H1 (cell line): ENCODE results near the gene NKAPD1. TPM values are rescaled to one million over a fixed set of nuclear protein-coding genes. Genes with fewer than 3 reads are reported as not detected.

Experiments
- CTCF ChIA-PET: fragments of 300-600 bp; sonication (Branson Sonifier 250); formaldehyde crosslinking; loops from one replicate; lab custom pipeline; 2021; ENCODE audit not compliant: partially characterized antibody; lab: Charles Lee
- POLR2A ChIA-PET: fragments of 300-600 bp; sonication (Branson Sonifier 250); formaldehyde crosslinking; loops from one replicate; lab custom pipeline; 2021; ENCODE audit warnings: inconsistent platforms; ENCODE audit not compliant: partially characterized antibody; lab: Charles Lee
- DNase-seq, 2 experiments: peaks; one replicate each; pipeline versions ENCODE4 v3.0.0 to v3.0.0-alpha.2; 2010 to 2022; ENCODE audit warnings: low spot score in 2 of 2, low read depth in 1 of 2, mixed read lengths in 1 of 2
- FAIRE-seq: peaks from 2 replicates; lab custom pipeline; 2011; peaks lifted over from hg19 to GRCh38; lab: Jason Lieb, UNC
- H2AFZ ChIP-seq: 2 replicates; pipeline ENCODE4 v1.8.1; 2012; ENCODE audit warnings: low read length, inconsistent platforms
- H2AK5ac ChIP-seq: 2 replicates; pipeline ENCODE4 v1.6.1; 2013; ENCODE audit warnings: low read depth, low read length
- H2BK120ac ChIP-seq: replicated peaks from 2 replicates; pipeline ENCODE3; 2013; ENCODE audit warnings: low read depth, low read length, inconsistent platforms
- H2BK12ac ChIP-seq: 2 replicates; pipeline ENCODE4 v1.6.1; 2013; ENCODE audit warnings: low read depth, low read length
- H2BK15ac ChIP-seq: 2 replicates; pipeline ENCODE4 v1.6.1; 2013; ENCODE audit warnings: low read length
- H2BK20ac ChIP-seq: 2 replicates; pipeline ENCODE4 v1.6.1; 2013; ENCODE audit warnings: low read length
- H2BK5ac ChIP-seq: 2 replicates; pipeline ENCODE4 v1.6.1; 2013; ENCODE audit warnings: low read depth, low read length
- H3K14ac ChIP-seq: 2 replicates; pipeline ENCODE4 v1.6.1; 2013; ENCODE audit warnings: inconsistent platforms; ENCODE audit not compliant: insufficient read length
- H3K18ac ChIP-seq: 2 replicates; pipeline ENCODE4 v1.6.1; 2013; ENCODE audit warnings: low read length; ENCODE audit errors: extremely low read depth
- H3K23ac ChIP-seq: 2 replicates; pipeline ENCODE4 v1.6.1; 2013; ENCODE audit warnings: inconsistent platforms; ENCODE audit not compliant: insufficient read length
- H3K23me2 ChIP-seq: 2 replicates; pipeline ENCODE4 v1.6.1; 2013; ENCODE audit warnings: low read depth, low read length
- H3K27ac ChIP-seq: 2 replicates; pipeline ENCODE4 v1.6.1; 2011; ENCODE audit warnings: low read depth, low read length, inconsistent platforms
- H3K27me3 ChIP-seq, 4 experiments: replicated peaks in 1 of 4; 1 replicate in 1 of 4; 2 replicates in 3 of 4; pipeline versions ENCODE4 v1.6.1 to v1.8.1; 2011 to 2013; ENCODE audit warnings: low read length in 3 of 4, mild to moderate bottlenecking in 3 of 4, inconsistent platforms in 2 of 4, mixed read lengths in 2 of 4, moderate library complexity in 1 of 4; ENCODE audit not compliant: control insufficient read depth in 3 of 4, insufficient read depth in 3 of 4; ENCODE audit errors: extremely low read depth in 1 of 4
- H3K36me3 ChIP-seq, 4 experiments: 2 replicates each; pipeline versions ENCODE4 v1.6.1 to v1.8.1; 2011 to 2013; ENCODE audit warnings: mild to moderate bottlenecking in 4 of 4, low read length in 3 of 4, moderate library complexity in 2 of 4, control low read depth in 1 of 4, inconsistent platforms in 1 of 4; ENCODE audit not compliant: insufficient read depth in 4 of 4, control insufficient read depth in 2 of 4
- H3K4ac ChIP-seq: replicated peaks from 2 replicates; pipeline ENCODE3; 2013; ENCODE audit warnings: low read length, low read depth, mixed read lengths, inconsistent platforms; ENCODE audit not compliant: insufficient read length
- H3K4me1 ChIP-seq, 4 experiments: replicated peaks in 1 of 4; 1 replicate in 1 of 4; 2 replicates in 3 of 4; pipeline versions ENCODE4 v1.6.1 to v1.8.1; 2011 to 2013; ENCODE audit warnings: low read length in 3 of 4, inconsistent platforms in 2 of 4, mixed read lengths in 1 of 4; ENCODE audit not compliant: insufficient read depth in 4 of 4, control insufficient read depth in 3 of 4
- H3K4me2 ChIP-seq, 2 experiments: 2 replicates each; pipeline versions ENCODE4 v1.6.1 to v1.8.1; 2011 to 2013; ENCODE audit warnings: low read depth in 2 of 2, low read length in 2 of 2, control low read depth in 1 of 2, inconsistent platforms in 1 of 2, mild to moderate bottlenecking in 1 of 2; ENCODE audit not compliant: insufficient read depth in 1 of 2
- H3K4me3 ChIP-seq, 4 experiments: fragments of 200-600, 300-600 bp in 1 of 4; sonication (generic), shearing (Covaris generic), sonication (Bioruptor Twin) in 1 of 4; 2 replicates each; pipeline versions ENCODE4 v1.5.1 to v1.8.1; 2011 to 2016; ENCODE audit warnings: low read length in 4 of 4, low read depth in 3 of 4, control low read depth in 2 of 4, inconsistent platforms in 2 of 4, mild to moderate bottlenecking in 2 of 4, mixed read lengths in 1 of 4, moderate library complexity in 1 of 4; ENCODE audit not compliant: insufficient read depth in 2 of 4; ENCODE audit errors: extremely low read depth in 1 of 4
- H3K56ac ChIP-seq: replicated peaks from 2 replicates; pipeline ENCODE3; 2013; ENCODE audit warnings: low read depth, mild to moderate bottlenecking, mixed read lengths, low read length, inconsistent platforms; ENCODE audit not compliant: insufficient read length
- H3K79me1 ChIP-seq: 2 replicates; pipeline ENCODE4 v1.6.1; 2013; ENCODE audit warnings: low read depth, low read length, control low read depth
- H3K79me2 ChIP-seq, 2 experiments: 2 replicates each; pipeline versions ENCODE4 v1.6.1 to v1.8.1; 2012 to 2013; ENCODE audit warnings: low read length in 2 of 2, mild to moderate bottlenecking in 2 of 2, inconsistent platforms in 1 of 2; ENCODE audit not compliant: insufficient read depth in 2 of 2, control insufficient read depth in 1 of 2
- H3K9ac ChIP-seq, 4 experiments: replicated peaks in 1 of 4; 1 replicate in 1 of 4; 2 replicates in 3 of 4; pipeline versions ENCODE4 v1.6.1 to v1.8.1; 2011 to 2013; ENCODE audit warnings: low read depth in 3 of 4, low read length in 3 of 4, control low read depth in 2 of 4, mild to moderate bottlenecking in 2 of 4, moderate library complexity in 2 of 4, inconsistent platforms in 1 of 4; ENCODE audit errors: extremely low read depth in 1 of 4
- H3K9me3 ChIP-seq, 2 experiments: 2 replicates each; pipeline versions ENCODE4 v1.6.1 to v1.8.1; 2012 to 2013; ENCODE audit warnings: mild to moderate bottlenecking in 2 of 2, moderate library complexity in 2 of 2, control low read depth in 1 of 2, inconsistent platforms in 1 of 2, low read depth in 1 of 2, low read length in 1 of 2, mixed read lengths in 1 of 2; ENCODE audit not compliant: insufficient read depth in 2 of 2
- H4K20me1 ChIP-seq, 2 experiments: replicated peaks in 1 of 2; 2 replicates each; pipeline versions ENCODE3 to v1.8.1; 2011 to 2013; ENCODE audit warnings: inconsistent platforms in 2 of 2, low read length in 2 of 2, mild to moderate bottlenecking in 1 of 2; ENCODE audit not compliant: insufficient read depth in 2 of 2, control insufficient read depth in 1 of 2
- H4K5ac ChIP-seq: 2 replicates; pipeline ENCODE4 v1.6.1; 2013; ENCODE audit warnings: low read length, low read depth, mixed read lengths, inconsistent platforms; ENCODE audit not compliant: insufficient read length
- H4K8ac ChIP-seq: 2 replicates; pipeline ENCODE4 v1.8.0; 2013; ENCODE audit warnings: mild to moderate bottlenecking, moderate library complexity, low read length, inconsistent platforms; ENCODE audit not compliant: insufficient read depth; ENCODE audit errors: extremely low read depth
- H4K91ac ChIP-seq: replicated peaks from 2 replicates; pipeline ENCODE3; 2013; ENCODE audit warnings: low read length, mixed read lengths, inconsistent platforms; ENCODE audit not compliant: insufficient read length
- ASH2L ChIP-seq: fragments of 200-600, 300-600 bp; sonication (generic); IDR thresholded peaks from one replicate; pipeline ENCODE4 v1.7.1; 2017; ENCODE audit warnings: low read length
- CEBPB ChIP-seq: IDR thresholded peaks from 2 replicates; pipeline ENCODE4 v1.6.1; 2012; ENCODE audit warnings: low read depth, low read length
- EGR1 ChIP-seq: IDR thresholded peaks from 2 replicates; pipeline ENCODE4 v1.6.1; 2011; ENCODE audit warnings: low read depth, low read length, borderline replicate concordance
- SUZ12 ChIP-seq: fragments of 200-600 bp; sonication (generic); IDR thresholded peaks from 2 replicates; pipeline ENCODE4 v1.6.1; 2012; ENCODE audit warnings: mild to moderate bottlenecking, inconsistent platforms, low read length, moderate library complexity, mixed read lengths
- TEAD4 ChIP-seq: IDR thresholded peaks from 2 replicates; pipeline ENCODE4 v1.6.1; 2012; ENCODE audit warnings: low read depth, low read length, inconsistent platforms, mixed read lengths
- whole genome bisulfite sequencing, 2 experiments: shearing (Covaris generic) in 1 of 2; methylation state at CpG; one replicate each; pipeline versions ENCODE4 v1.1.6 to v1.1.7; 2013 to 2015; ENCODE audit warnings: low lambda C conversion rate in 2 of 2, mixed read lengths in 2 of 2, inconsistent platforms in 1 of 2, low coverage in 1 of 2, missing lambda C conversion rate in 1 of 2; ENCODE audit not compliant: insufficient replicate concordance in 2 of 2, insufficient coverage in 1 of 2, insufficient read length in 1 of 2; ENCODE audit errors: extremely low coverage in 1 of 2, missing lambda C conversion rate in 1 of 2; 5-methylcytosine and 5-hydroxymethylcytosine counted together
- polyA plus RNA-seq, 7 experiments: library from polyadenylated mRNA; depleted of rRNA in 3 of 7; stranded (reverse) in 5 of 7; unstranded in 2 of 7; fragments of >200 nt in 5 of 7; fragments of 200-250 nt in 2 of 7; gene quantifications; 1 replicate in 5 of 7; 2 replicates in 1 of 7; 4 replicates in 1 of 7; pipeline versions ENCODE4 v1.2.1 to v1.2.3, GENCODE V29; 2011 to 2013; ENCODE audit warnings: missing spikeins in 2 of 7, mixed read lengths in 2 of 7
- total RNA-seq: library from RNA; stranded (reverse); fragmentation: NEBNext Ultra II Directional; extraction: Animal tissue kit (Norgen Biotek cat#: 25700); gene quantifications from 2 replicates; pipeline ENCODE4 v1.2.1, GENCODE V29; 2021

The NKAPD1 gene
- total and polyA plus RNA-seq, 2 of the 8 experiments (the other 6 are each of a cell fraction or from before 2014, with no cell fraction given), result 6.7 to 16.7 TPM

DNA sequence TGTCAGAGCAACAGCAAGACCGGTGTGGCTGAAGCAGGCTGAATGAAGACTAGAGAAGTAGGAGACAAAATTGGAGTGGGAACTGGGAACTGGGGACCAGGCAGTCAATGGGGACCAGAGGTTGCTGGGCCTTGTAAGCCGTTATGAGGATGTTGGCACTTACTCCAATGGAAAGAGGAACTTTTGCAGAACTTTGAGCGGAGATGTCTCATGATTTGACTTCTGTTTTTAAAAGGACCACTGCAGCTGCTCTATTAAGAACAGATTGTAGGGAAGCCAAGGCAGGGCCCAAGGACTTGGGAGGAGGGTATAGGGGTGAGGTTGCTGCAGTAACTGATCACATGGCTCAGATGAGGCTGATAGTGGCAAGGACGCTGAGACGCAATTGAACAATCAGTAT is 55.6 kb downstream of the NKAPD1 start:
- no peaks in the 10 kb centered on the region for H3K9me3 ChIP-seq
- H2BK12ac ChIP-seq, result no peak overlapping the region
- H3K9ac ChIP-seq, result no peak overlapping the region
- H4K5ac ChIP-seq, result no peak overlapping the region
- no peak overlapping the region for H2AK5ac ChIP-seq
- H4K91ac ChIP-seq, result no peak overlapping the region
- CTCF ChIA-PET, result interaction anchor here (0.5 to 1.7 kb wide), 4 partner anchors 17 to 1555 kb away, joined by 3 to 7 read pairs (median 4); no protein-coding TSS in a partner anchor
- no peak overlapping the region for H2BK20ac ChIP-seq
- WGBS, 2 experiments, result 91% methylated on average over 5 of the region's 5 CpGs; no CpG with 5 or more reads in 1 of the 2 experiments
- H3K23ac ChIP-seq, result no peak overlapping the region
- H2AFZ ChIP-seq, result no peak overlapping the region
- no peaks in the 10 kb centered on the region; the same call in 1 of the 2 replicates for H3K23me2 ChIP-seq
- no peak overlapping the region for H2BK15ac ChIP-seq
- H3K79me1 ChIP-seq, result no peaks in the 10 kb centered on the region
- no peak overlapping the region for H4K8ac ChIP-seq
- H2BK5ac ChIP-seq, result no peak overlapping the region
- H4K20me1 ChIP-seq, result no peaks in the 10 kb centered on the region
- FAIRE-seq (no peak), DNase-seq (no peak)
- H3K36me3 ChIP-seq, result no peaks in the 10 kb centered on the region
- no peak overlapping the region for H3K4me3 ChIP-seq
- H3K4me2 ChIP-seq, result no peak overlapping the region
- no peak overlapping the region for H3K4ac ChIP-seq
- H3K56ac ChIP-seq, result no peak overlapping the region
- no peak overlapping the region for H2BK120ac ChIP-seq
- H3K79me2 ChIP-seq, result no peaks in the 10 kb centered on the region
- H3K14ac ChIP-seq, result no peak overlapping the region
- no peaks in the 10 kb centered on the region for H3K27me3 ChIP-seq
- no peaks in the 10 kb centered on the region for H3K4me1 ChIP-seq
- H3K18ac ChIP-seq, result no peak overlapping the region
- TF ChIP-seq CEBPB (no peak), EGR1 (no peak), ASH2L (no peak), SUZ12 (no peak), TEAD4 (no peak)
- TF ChIP-seq, all 59 proteins: peak for 0
- POLR2A ChIA-PET, result no interaction called here
- no peak overlapping the region for H3K27ac ChIP-seq
